ENCODE results near the gene LBR. TPM values are rescaled to one million over a fixed set of nuclear protein-coding genes. Genes with fewer than 3 reads are reported as not detected.

Gene LBR
- total RNA-seq, 3 donors from 2014 or later (not counting 1 experiment from before 2014, with no cell fraction given) = 161 to 179 (median 178) TPM

DNA sequence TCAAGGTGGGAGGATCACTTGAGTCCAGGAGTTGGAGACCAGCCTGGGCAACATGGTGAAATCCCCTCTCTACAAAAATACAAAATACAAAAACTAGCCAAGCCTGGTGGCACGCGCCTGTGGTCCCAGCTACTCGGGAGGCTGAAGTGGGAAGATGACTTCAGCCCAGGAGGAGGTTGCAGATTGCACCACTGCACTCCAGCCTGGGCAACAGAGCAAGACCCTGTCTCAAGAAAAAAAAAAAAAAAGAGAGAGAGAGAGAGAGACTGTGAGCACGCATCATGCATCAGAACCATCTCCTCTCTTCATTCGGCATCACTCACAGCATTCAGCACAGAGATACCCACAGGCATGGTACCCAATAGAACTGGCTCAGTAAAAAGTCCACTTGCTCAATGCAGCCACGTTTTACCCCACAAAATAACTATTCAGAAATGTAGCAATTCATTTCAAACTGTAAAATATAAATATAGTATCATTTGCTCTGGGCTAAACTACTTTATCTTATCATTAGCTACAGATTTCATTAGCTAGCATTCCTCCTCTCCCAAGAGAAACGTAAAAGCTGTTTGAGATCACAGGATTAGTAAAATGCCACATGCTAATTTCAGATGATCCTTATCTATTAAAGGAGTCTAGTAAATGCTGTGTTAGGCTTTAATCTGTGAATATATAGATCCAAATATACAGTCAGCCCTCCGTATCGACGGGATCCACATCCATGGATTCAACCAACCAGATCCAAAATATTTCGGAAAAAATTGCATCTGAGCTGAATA lies 11.7 kb downstream of the LBR start:
- peaks cover 20% of the 10 kb centered on the region for H3K36me3 Mint-ChIP-seq
- TF ChIP-seq, protein P1, sequence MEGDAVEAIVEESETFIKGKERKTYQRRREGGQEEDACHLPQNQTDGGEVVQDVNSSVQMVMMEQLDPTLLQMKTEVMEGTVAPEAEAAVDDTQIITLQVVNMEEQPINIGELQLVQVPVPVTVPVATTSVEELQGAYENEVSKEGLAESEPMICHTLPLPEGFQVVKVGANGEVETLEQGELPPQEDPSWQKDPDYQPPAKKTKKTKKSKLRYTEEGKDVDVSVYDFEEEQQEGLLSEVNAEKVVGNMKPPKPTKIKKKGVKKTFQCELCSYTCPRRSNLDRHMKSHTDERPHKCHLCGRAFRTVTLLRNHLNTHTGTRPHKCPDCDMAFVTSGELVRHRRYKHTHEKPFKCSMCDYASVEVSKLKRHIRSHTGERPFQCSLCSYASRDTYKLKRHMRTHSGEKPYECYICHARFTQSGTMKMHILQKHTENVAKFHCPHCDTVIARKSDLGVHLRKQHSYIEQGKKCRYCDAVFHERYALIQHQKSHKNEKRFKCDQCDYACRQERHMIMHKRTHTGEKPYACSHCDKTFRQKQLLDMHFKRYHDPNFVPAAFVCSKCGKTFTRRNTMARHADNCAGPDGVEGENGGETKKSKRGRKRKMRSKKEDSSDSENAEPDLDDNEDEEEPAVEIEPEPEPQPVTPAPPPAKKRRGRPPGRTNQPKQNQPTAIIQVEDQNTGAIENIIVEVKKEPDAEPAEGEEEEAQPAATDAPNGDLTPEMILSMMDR (IDR thresholded peaks at IDR 0.05) = no peak
- H3K27me3 Mint-ChIP-seq (ENCODE audit: low read depth in 2 of 2) = no peaks in the 10 kb centered on the region
- Histone ChIP-seq H3K36me3 (ENCODE audit: control insufficient read depth, insufficient read depth, low read length) (peaks cover 86% of the 10 kb centered on the region), H3K4me3 (ENCODE audit: low read length) (no peak overlapping the region), H3K4me1 (ENCODE audit: control insufficient read depth, insufficient read depth, low read length) (no peaks in the 10 kb centered on the region), H3K9me3 (ENCODE audit: control insufficient read depth, insufficient read depth, low read length) (no peaks in the 10 kb centered on the region), H3K27ac (ENCODE audit: low read length) (no peak overlapping the region), H3K27me3 (ENCODE audit: control insufficient read depth, insufficient read depth, low read length) (no peaks in the 10 kb centered on the region)
- intact Hi-C loops (cut with micrococcal nuclease) = no loop called here
- no peak for DNase-seq
- no peak for ATAC-seq
- WGBS (ENCODE audit: insufficient coverage) = 100% methylated on average over 8 of the region's 11 CpGs
- peaks cover 15 to 26% of the 10 kb centered on the region in 2 donors for H3K4me1 Mint-ChIP-seq
- no peaks in the 10 kb centered on the region for H3K9me3 Mint-ChIP-seq
- H3K27ac Mint-ChIP-seq = no peak overlapping the region
- H3K4me3 Mint-ChIP-seq = no peak overlapping the region

DNA sequence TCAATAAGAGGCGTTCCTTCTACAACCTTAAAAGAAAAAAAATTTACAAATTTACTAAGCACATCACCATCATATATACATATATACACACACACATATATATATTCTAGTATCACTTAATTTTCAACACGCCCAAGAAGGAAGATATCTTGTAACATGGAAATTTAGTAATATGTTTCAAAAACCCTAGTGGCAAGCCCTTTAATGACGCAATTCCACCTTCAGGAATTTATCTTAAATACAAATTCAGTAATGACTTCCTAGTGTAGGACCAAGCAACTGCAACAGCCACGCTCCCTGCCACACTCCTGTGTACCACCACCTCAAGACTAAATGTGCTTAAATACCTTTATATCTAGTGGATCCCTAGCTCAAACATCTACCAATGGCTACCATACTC lies 12.5 kb downstream of the LBR start:
- H3K27ac Mint-ChIP-seq = no peak overlapping the region
- peaks cover 90% of the 10 kb centered on the region for H3K36me3 ChIP-seq (ENCODE audit: control insufficient read depth, insufficient read depth, low read length)
- intact Hi-C loops (cut with micrococcal nuclease) = no loop called here

DNA sequence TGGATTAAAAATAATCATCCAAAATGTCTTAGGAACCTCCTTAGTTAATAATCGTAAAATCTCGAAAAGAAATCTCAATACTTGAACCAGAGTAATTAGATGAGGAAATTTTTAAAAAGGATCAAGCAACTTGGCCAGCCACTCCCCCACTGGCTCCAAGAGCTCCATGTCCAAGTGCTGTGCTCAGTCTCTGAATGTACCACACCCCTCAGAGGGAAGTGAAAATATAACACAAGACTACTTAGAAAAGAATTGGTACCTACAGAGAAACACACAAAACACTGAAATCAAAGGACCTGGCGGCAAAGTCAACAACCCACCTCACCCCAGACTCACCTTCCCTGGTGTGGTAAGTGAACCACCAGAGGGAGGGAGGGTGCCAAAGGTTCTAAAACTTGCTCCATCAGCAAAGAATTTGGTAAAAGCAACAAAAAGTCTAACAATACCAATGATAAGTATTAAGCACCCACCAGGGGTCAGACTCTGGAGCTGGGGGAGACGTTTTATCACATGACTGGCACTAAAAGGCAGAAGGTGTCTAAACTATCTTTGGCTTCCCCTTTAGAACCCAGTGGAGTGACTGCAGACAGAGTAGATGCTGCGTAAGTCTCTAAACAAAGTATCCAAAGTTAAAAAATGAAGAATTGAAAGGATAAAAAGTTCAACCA lies 14.0 kb downstream of the LBR start:
- Mint-ChIP-seq H3K27me3 (ENCODE audit: low read depth in 2 of 2) (no peaks in the 10 kb centered on the region), H3K4me1 (peaks cover 23 to 30% of the 10 kb centered on the region in 2 donors), H3K27ac (no peak overlapping the region), H3K36me3 (peaks cover 40% of the 10 kb centered on the region), H3K9me3 (no peaks in the 10 kb centered on the region), H3K4me3 (no peak overlapping the region)
- H3K27me3 ChIP-seq (ENCODE audit: control insufficient read depth, insufficient read depth, low read length) = no peaks in the 10 kb centered on the region
- no peak overlapping the region for H3K4me3 ChIP-seq (ENCODE audit: low read length)
- H3K36me3 ChIP-seq (ENCODE audit: control insufficient read depth, insufficient read depth, low read length) = peaks cover 96% of the 10 kb centered on the region
- 29% methylated on average over 1 of the region's 5 CpGs for WGBS (ENCODE audit: insufficient coverage)
- no peak overlapping the region for H3K27ac ChIP-seq (ENCODE audit: low read length)
- DNase-seq = peak in 1 of 2 donors; percentile 29
- TF ChIP-seq, protein P1 (IDR thresholded peaks at IDR 0.05) = no peak
- intact Hi-C loops (cut with micrococcal nuclease) = no loop called here
- H3K9me3 ChIP-seq (ENCODE audit: control insufficient read depth, insufficient read depth, low read length) = no peaks in the 10 kb centered on the region
- ATAC-seq = peak in 2 of 3 donors; percentile 38 to 42
- H3K4me1 ChIP-seq (ENCODE audit: control insufficient read depth, insufficient read depth, low read length) = no peaks in the 10 kb centered on the region

More for the DNA sequence above, 12.5 kb downstream of the LBR start:
- H3K27ac ChIP-seq (ENCODE audit: low read length) = no peak overlapping the region
- TF ChIP-seq, protein P1 (IDR thresholded peaks at IDR 0.05) = no peak
- Mint-ChIP-seq H3K36me3 (peaks cover 25% of the 10 kb centered on the region), H3K27me3 (ENCODE audit: low read depth in 2 of 2) (no peaks in the 10 kb centered on the region), H3K9me3 (no peaks in the 10 kb centered on the region), H3K4me3 (no peak overlapping the region), H3K4me1 (peaks cover 15 to 29% of the 10 kb centered on the region in 2 donors)
- 98% methylated on average over 2 of the region's 4 CpGs for WGBS (ENCODE audit: insufficient coverage)
- H3K9me3 ChIP-seq (ENCODE audit: control insufficient read depth, insufficient read depth, low read length) = no peaks in the 10 kb centered on the region
- H3K27me3 ChIP-seq (ENCODE audit: control insufficient read depth, insufficient read depth, low read length) = no peaks in the 10 kb centered on the region
- no peaks in the 10 kb centered on the region for H3K4me1 ChIP-seq (ENCODE audit: control insufficient read depth, insufficient read depth, low read length)
- ATAC-seq (no peak), DNase-seq (no peak)
- no peak overlapping the region for H3K4me3 ChIP-seq (ENCODE audit: low read length)

Data from natural killer cell (primary cell).